Measurements from ENCODE around the gene NRP2.

Gene NRP2

DNA sequence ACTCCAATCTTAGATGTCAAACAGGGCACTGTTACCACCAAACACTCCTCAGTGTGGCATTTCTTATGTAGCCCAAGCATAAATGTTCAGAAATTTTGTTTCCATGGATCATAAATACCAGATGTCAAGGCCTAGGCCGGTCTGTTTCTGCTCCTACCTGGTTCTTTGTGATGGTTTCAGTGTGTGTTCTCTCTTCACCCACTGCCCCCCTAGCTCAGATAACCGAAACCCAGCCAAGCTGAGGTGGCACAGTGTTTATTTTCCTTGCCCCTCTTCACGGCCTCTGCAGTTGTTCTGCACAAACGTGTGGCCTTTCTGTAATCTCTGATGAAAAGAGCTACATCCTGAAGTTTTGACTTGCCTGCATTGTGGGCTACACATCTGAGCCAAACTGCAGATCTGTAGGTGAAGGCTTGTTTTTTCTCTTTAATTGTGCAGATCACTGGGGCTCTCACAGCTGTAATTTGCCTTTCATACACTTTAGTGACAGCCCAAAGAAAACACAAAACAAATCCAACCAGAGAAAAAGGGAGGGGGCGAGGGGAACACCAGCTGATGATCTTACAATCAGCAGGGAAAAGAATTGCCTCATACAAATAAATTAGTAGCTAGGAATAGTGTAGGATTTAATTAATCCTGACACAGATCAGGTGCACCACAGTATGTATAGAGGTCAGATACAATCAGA, 99.1 kb downstream of the NRP2 start:
- no peak for DNase-seq

DNA sequence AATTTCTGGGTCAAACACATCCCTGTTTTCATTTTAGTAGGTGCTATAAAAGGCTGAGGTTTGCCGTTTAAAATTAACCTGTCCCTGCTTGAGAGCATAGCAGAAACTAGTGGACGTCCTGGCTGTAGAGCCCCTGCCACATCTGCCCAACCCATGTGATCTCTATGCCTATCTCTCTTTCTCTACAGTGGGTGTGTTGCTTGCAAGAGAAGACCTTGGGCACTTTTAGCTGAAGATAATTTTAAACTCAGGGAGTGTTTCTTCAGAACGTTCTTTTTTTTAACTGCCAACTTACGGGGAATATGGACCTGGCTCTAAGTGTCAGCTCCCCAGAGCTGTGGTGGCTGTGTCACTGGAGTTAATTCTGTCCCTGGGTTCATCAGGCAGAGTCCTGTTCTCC, 100.6 kb downstream of the NRP2 start:
- no peak for DNase-seq

DNA sequence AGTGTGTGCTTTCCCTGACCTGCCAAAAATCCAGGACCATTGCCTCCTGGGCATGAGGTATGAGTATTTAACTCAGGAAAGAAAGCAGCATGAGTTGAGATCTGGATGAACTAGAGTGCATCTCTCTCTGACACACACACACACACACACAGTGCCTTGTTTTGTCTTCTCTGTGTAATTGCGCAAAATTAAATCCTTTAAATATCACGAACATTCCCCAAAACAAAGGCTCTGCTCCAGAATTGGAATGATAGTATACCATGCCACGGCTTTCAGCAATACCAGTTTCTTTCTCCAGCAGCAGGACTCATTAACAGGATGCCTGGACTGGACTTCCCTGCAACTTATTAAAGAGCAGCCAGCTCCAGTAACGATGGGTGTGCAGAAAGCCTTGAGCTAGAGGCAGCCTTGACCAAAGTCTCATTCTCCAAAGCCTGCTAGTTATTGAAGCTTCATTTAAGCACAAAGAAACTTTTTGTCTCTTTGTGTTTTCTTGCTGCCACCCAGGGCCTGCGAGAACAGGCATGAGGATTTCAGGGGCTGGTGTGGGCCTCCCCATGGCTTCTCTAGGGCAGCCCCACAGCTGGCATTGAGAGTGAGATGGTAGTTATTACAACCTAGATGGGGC, 101.7 kb downstream of the NRP2 start:
- DNase-seq = no peak

DNA sequence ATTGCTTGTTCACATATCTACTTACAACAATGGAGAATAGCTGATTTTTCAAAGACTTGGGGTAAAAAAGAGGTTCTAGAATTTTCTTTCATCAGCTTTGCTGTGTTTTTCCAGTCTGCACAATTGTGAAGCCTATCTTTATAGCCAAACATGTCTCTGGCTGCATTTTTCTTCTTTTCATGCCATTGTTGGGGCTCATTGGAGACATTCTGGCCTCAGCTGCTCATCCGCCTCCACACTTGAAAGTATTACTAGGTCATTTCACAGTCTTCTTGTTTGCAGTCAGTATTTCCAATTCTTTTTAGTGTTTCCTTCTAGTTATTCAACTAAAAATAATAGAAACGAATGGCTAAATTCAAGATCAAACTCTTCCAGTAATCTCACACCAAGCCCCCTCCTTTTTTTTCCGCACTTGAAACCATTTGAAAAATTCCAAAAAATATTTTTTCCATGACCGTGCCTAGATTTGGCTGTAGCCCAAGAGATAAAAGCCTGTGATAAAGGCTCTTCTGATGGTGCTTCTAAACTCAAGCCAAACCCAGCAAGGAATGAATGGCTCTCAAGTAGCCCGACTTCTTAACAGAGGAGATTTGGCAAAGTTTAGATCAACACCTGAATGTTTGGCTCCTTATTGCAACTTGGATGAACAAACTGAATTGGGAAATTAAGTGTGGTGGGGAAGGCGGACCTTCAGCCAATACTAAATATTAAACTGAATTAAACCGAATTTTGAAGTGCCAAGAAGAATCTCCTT, 103.4 kb downstream of the NRP2 start:
- no peak for DNase-seq

DNA sequence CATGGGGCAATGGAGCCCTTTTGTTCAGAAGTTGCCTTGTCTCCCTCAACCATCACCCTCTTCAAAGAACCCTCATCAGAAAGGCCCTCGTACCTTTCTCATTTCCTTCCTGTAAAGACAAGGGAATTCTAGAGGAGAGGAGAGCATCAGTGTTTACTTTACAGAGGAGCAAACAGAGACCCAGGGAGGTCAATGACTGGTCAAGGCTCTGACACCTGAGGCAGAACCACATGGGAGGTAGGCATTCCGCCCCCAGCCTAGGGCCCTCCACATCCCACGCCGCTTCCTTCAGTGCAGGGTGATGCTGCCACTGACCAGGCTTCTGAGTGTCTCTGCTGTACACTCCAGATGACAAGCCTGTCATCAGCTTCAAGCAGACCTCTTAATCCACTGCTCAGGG, 104.7 kb downstream of the NRP2 start:
- DNase-seq = no peak

DNA sequence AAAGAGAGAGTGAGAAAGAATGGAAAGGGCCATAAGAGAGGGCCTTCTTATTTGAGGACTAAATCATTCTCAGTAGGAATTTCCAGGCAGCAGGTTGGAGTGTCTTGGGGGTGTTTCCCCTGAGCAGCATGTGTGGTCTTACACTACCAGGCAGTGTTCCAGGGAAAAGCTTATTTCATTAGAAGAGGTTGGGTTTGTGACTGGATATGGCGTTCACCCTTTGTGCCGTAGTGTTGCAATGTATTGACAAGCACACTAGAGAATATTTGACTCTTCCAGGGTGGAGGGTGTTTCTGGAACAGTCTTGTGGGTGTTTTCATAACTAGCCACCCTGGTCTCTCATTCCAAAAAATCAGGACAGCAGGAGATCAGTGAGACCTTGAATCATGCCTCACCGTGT, 105.5 kb downstream of the NRP2 start:
- DNase-seq = no peak

DNA sequence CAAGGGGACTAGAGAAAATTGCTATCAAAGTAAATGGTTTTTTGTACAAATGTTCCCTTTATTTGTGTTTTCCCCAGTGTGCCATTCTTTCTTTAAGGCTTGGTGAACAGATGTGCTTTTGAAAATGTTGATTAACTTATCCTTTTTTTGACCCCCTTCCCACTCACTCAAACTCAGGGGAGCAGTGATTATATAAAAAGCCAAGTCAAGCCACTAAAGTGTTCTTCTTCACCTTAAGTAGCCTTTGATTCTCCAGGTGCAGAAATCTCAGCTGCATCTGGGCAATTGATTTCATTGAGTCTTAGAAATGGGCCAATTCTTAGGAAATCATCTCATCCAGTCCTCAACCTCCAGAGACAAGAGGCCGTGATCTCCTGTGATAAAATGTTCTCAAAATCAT, 107.6 kb downstream of the NRP2 start:
- DNase-seq = no peak

DNA sequence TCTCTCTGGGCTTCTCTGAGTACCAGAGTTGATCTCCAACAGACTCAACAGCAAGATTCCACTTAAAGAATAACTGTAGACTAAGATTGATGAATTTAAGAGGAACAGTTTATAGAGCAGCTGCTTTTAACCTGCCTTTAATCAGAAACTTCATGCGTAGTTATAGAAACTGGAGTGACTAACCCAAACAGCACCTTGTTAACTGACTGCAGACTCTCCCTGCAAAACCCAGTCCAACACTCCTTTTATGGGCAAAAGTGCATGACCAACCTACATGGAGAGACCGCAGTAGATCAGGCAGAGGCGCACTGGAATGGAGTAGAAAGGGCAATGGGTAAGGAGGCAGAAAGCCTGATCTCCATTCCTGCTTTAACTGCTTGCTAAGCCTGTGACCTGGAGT, 110.6 kb downstream of the NRP2 start:
- DNase-seq = no peak

DNA sequence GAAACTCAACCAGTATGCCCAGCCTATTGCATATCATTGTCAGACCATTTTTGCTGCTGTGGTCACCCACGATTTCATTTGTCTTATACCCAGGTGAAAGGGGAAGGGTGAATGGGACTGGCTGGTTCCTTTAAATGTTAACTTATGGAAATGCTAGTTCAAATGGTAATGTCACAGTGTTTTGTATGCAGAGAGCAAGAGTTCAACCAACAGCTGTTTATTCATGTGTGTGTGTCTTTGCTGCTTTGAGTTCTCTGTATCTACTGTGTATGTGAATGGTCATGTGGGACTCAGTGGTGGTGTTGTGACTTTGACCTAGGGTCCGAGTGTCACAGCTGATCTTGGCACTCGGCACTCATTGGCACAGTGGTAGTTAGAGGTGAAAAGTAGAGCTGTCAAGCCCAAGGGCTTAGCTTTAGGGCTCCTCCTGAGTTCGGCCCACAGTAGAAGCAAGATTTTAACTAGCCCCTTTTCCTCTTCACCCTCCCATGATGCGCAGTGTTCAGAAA, 114.6 kb downstream of the NRP2 start:
- DNase-seq = no peak

DNA sequence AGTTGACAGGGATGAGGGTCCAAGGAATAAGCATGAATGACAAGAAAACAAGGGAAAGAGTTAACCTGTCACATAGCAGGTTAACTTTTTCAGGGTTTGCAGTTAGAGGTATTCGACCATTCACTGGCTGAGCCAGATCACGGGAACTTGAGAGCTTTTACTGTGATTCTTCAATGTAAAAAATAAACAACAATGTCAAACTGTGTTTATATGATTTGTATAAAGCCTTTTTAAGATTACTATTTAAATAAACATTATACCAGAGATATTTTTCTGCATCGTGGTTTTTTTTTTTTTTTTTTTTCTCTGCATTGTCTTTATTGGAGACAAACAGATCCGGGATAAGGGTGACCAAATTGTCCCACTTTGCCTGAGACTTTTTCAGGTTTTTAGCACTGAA, 115.6 kb downstream of the NRP2 start:
- no peak for DNase-seq

DNA sequence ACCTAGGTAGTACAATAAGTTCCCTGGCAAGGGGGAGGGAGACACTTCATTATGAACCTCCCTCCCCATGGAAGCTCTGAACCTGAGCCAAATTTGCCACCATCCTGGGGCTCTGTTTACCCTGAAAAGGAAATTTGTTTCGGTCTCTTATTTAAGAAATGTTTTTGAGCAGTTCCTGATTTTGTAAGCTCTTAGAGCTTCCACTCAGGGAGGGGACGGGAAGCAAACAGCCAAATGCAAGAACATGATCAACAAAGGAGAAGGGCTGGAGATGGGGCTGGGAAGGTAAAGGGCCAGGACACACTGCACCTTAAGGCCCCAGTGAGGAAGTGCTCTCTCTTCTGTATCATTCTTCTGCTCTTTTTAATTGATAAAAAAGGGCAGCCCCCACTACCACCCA, 117.9 kb downstream of the NRP2 start:
- no peak for DNase-seq

DNA sequence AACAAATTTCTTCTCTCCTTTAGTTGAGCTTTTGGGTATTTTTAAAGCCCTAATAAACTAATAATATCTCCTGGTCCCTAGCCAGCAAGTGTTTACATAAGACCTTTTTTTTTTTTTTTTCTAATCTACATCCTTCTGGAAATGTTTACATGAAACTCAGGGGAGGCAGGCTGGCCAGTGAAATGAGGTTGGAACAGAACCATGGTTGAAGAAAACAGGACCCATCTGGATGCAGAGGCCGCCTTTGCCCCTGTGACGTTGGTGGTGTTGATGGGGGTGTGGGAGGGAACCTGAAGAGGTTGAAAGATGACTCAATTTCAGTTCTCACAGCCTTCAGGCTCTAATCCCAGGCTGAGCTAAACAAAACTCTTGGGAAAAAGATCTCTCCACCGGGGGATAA, 118.5 kb downstream of the NRP2 start:
- no peak for DNase-seq

DNA sequence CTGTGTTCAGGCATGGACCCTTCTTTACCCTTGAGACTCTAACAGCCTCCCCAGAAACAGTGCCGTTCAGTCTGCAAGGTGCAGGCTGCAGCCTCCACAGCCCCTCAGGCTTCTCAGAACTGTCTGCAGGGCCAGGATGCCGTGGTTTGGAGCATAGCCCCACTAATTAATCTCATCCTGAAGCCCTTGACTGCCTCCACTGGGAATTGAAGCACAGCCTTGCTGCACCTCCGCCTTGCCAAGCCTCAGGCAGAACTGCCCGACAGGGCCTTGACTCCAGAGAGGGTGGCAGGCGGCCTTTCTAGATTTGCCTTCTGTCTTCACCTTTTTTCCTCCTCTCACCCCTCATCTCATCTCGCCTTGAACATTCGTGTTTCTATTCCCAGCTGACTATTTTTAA, 119.8 kb downstream of the NRP2 start:
- no peak for DNase-seq

DNA sequence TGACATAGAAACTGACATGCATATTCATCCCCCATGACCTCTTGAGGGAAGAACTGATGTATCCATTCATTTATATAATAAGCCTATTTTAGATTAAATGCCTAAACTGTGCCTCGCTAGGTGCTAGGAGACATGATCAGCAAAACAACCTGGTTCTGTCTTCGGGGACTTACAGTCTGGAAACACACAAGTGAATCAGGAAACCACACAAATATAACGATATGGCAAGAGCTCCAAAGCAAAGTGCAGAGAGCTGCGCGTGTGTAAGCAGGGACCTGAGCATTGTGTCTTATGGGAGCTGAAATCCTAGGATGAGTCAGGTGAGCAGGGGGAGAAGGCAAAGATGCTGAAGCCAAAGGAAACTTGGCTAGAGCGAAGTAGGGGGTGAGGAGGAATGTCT, 120.6 kb downstream of the NRP2 start:
- DNase-seq = no peak

DNA sequence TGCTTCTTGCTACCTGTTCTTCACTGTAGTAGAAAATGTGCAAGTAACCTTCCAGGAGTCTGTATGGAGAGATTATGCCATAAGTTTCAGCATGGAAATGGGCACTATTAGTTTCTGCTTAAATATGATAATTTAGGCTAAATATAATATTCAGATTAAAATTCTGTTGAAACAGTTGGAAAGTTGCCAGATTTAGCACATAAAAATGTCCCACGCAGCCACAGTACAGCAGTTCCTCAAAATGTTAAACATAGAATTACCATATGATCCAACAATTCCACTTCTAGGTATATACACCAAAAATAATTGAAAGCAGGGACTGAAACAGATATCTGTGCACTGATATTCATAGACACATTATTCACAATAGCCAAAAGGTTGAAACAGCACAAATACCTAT, 121.2 kb downstream of the NRP2 start:
- DNase-seq = no peak

DNA sequence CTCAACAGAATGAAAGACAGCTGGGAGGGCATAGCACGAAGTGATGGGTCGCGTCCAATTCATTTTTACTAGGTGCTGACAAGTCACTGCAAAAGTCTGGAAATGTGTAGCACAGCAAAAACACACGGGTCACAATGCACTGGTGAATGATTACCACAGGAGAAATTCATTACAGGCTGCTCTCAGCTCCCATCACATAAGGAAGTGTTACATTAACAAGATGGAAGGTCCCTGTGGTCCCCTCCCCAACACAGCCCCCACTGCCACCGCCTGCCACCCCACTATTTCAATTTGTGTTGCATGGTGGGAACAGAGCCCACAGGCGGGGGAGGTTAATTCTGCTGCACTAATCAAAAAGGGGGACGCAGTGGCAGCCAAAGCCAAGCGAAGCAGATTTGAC, 122.8 kb downstream of the NRP2 start:
- no peak for DNase-seq

DNA sequence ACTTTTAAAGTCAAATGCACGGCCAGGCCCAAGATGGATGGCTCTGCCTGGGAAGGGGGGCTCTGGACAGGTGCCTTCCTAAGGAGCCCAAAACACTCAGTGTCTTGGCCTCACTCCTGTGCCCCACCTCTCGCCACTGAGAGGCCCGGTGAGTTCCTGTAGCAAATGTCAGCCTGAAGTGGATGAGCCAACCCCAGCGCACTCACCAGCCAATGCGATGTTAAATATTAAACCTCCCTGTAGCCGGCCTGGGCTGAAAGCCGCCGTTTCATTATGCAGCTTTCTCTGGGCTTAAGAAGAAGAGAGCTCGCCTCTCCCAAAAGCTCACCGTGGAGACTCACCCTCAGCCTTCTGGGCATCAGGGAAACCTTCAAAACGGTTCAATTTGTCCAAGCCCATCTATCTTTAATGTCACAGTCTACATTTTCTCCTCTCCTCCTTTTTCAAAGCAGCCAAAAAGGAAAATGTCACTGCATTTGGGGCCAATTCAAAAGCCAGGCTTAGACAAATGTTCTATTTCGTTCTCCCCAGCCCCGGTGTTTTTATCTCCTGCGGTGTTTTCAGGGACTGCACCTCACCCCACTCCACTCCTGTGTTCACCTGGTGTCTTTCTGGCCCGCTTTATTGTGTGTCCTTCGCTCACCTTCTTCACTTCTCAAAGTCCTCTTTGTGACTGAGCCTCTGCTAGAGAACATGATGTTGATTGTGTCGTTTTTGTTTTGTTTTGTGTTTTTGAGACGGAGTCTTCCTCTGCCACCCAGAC, 124.0 kb downstream of the NRP2 start:
- no peak for DNase-seq

DNA sequence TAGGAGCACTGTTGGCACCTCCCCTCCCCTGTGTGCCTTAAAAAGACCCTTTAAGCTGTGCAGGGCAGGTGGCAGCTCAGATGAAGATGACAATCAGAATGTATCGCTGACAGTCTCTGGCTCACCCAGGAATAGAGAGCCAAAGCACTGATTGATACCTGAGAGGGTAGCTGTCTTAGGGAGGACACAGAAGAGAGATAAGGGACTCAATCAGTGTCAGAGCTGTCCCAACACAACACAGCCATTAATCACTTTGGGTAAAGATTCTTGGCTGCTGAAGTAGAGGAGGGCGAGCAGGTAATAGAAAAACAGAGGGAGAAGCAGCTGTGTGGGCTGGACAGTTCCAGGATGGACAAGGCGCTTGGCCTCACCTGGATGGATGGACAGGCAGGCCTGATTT, 124.9 kb downstream of the NRP2 start:
- no peak for DNase-seq

DNA sequence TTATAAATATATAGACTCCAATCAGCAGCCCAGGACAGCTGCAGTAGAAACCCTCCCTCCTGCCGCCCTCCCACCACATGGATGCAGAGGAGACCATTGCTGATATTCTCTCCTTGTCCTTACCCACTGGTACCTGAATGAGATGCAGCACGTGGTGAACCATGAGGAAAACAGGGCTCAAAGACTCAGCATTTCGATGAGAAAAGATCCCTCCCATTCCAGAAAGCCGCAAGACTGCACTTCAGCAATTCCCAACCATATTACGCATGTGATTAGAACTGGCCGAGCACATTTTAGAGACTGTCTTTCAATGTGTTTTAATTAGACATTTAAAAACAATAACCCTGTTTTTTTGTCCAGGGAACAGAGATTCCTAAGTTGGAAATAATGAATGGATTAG, 125.5 kb downstream of the NRP2 start:
- no peak for DNase-seq

DNA sequence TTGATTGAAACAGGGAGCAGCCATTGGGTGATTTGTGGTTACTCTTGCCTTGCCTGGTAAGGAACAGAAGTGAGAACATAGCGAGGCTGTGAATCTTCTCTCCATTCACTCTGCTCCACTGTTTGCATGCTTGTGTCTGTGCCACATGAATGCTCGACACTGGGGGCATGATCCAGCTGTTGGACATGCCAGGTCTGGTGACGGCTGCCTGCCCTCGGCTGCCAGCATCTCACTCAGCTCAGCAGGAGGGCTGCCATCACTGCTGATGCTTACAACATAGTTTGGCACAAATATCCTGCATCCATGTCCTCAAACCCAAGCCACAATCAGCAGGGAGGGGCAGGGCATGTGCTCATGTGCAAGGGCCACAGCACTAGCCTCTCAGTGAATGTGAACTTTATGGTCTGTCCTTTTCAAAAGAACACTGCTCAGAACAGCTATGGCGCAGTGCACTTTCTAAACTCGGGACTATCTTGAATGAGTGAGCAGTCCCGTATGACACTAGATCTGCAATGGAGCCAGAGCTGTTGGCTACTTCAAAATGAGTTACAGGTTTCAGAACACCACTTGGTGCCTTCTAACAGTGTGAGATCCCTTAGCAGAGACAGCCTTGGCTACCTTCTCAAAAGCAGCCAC, 126.3 kb downstream of the NRP2 start:
- DNase-seq = no peak

DNA sequence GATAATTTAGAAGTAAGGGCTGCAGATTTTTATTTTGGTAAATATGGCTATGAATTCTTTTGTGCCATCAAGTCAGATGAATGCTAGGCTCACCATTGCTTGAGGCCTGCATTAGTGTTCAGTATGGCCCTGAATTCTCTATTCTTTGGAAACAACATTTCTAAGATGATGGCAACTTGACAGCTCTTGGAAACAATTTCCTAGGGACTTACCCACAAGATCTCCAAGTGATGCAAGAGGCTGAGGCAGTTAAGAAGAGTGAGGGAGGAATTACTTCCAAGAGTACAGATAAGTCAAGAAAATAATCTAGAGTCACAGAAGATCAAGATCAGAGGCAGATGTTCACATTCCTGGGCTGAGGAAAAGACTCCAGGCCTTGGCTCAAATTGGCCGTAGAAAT, 129.1 kb downstream of the NRP2 start:
- DNase-seq = no peak

DNA sequence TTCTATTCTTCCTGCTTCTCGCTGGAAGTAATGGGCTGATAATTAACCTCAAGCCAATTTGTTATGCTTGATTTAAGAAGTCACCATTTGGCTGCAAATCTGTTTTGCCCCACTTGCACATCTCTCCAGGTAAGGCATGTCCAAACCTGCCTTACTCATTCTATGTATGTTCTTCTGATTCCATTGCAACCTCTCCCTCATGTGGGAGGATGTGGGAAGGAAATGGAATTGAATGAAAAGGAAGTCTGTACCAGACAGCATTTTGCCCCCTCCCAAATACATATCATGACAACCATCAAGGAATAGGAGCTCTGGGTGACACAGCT, 131.7 kb downstream of the NRP2 start:
- DNase-seq = no peak

DNA sequence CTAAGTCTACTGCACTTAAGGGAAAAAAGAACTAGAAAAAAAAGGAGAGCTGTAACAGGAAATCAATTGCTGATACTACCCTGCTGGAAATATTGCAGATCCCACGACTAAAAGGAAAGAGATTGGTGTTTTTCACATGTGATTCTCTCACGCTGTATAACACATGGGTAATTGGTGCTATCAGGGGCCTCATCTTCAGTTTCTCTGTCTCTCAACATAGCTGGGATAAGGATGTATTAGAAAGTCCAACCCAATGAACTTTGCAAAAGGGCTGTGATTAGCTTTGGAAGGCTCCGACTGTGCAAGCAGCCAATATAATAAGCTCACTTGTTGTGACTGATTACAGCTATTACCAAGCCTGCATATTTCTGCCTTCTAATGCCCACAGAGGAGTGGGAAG, 133.4 kb downstream of the NRP2 start:
- DNase-seq = no peak
